ENCODE measurements around the gene ANXA4. TPM values are rescaled to one million over a fixed set of nuclear protein-coding genes. Genes with fewer than 3 reads are reported as not detected.

The ANXA4 gene
- total and polyA plus RNA-seq, 2 donors = 23.3 to 45.3 TPM

DNA sequence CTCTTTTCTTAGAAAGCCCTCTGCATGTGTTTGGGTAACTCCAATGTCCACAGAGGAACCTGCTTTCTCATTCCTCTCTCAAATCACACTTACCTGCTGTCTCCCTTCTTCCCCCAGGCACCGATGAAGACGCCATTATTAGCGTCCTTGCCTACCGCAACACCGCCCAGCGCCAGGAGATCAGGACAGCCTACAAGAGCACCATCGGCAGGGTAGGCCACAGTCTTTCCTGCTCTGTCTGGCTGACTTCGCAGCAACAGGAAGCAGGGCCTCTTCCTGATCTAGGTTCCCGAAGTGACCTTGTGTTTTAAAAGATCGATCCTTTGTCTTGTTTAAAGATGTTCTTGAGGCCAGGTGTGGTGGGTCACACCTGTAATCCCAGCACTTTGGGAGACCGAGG, 62.5 kb downstream of the ANXA4 start:
- no peak overlapping the region for H3K27ac ChIP-seq (ENCODE audit: low read depth in 1 of 2, low read length in 1 of 2)
- 56% methylated on average over 11 of the region's 11 CpGs for WGBS
- H3K4me1 ChIP-seq (ENCODE audit: control insufficient read depth in 2 of 2, insufficient read depth in 2 of 2, low read length in 2 of 2) = peaks cover 0 to 6% of the 10 kb centered on the region in 2 donors
- H3K9me3 ChIP-seq (ENCODE audit: control insufficient read depth in 2 of 2, insufficient read depth in 1 of 2, low read length in 1 of 2) = no peaks in the 10 kb centered on the region
- no peaks in the 10 kb centered on the region for H3K36me3 ChIP-seq (ENCODE audit: control insufficient read depth in 2 of 2, insufficient read depth in 2 of 2, low read length in 1 of 2)
- peak in 1 of 9 donors; percentile 28 for DNase-seq (ENCODE audit: low read depth in 6 of 9, low spot score in 9 of 9)
- H3K27me3 ChIP-seq (ENCODE audit: control insufficient read depth in 2 of 2, insufficient read depth in 1 of 2, low read length in 1 of 2) = no peaks in the 10 kb centered on the region
- H3K4me3 ChIP-seq (ENCODE audit: low read length in 2 of 2) = no peak overlapping the region

DNA sequence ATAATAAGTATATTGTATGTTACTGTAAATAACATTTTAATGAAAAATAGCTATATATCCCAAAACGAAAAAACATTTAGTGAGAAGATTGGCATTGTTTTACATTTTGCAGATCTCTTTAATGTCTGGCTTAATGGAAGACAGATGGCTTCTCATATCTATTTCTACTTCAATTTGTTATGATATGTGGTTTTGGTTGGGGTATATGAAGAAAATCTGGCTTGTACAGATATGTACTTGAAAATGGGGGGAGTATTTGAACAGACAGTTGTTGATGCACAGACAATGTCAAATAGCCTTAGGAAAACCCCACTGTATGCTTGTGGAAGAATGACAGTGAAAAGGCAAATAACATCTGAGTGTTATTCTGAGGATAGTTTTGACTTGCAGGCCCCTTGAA, 64.0 kb downstream of the ANXA4 start:
- WGBS = 98% methylated on average over 1 of the region's 1 CpG
- Histone ChIP-seq H3K27me3 (ENCODE audit: control insufficient read depth in 2 of 2, insufficient read depth in 1 of 2, low read length in 1 of 2) (no peaks in the 10 kb centered on the region), H3K4me3 (ENCODE audit: low read length in 2 of 2) (no peak overlapping the region), H3K36me3 (ENCODE audit: control insufficient read depth in 2 of 2, insufficient read depth in 2 of 2, low read length in 1 of 2) (no peaks in the 10 kb centered on the region), H3K4me1 (ENCODE audit: control insufficient read depth in 2 of 2, insufficient read depth in 2 of 2, low read length in 2 of 2) (peaks cover 0 to 4% of the 10 kb centered on the region in 2 donors), H3K27ac (ENCODE audit: low read depth in 1 of 2, low read length in 1 of 2) (no peak overlapping the region), H3K9me3 (ENCODE audit: control insufficient read depth in 2 of 2, insufficient read depth in 1 of 2, low read length in 1 of 2) (no peaks in the 10 kb centered on the region)
- DNase-seq (ENCODE audit: low read depth in 6 of 9, low spot score in 9 of 9) = no peak

DNA sequence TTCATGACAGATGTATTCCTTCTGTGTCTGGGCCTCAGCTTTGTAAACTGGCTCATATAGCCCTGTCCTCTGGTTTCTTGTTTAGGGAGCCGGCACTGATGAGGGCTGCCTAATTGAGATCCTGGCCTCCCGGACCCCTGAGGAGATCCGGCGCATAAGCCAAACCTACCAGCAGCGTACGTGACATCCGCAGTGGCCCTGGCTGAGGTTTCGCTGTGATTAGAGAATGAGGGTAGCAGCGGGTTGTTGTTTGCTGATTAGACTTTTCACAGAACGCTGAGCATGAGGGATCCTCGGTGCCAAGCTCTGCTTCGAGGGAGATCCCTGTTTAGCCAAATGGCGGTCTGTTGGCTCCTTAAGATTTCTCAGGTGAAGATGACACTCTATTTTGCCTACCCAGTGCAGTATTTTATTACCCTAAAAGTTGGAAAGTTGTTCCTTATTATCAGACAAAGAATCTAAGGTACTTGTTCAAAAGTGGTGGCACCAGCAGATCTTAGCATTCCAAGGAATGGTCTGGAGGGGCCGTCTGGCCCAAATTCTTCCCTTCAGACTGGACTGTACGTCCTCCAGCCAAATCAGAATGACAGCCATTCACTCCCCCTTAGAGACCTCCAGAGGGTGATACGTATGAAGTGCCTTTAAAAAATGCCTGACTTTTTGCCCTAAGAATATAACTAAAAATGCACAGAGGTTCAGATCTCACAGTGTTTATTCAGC, 66.0 kb downstream of the ANXA4 start:
- DNase-seq (ENCODE audit: low read depth in 6 of 9, low spot score in 9 of 9) = no peak
- H3K4me3 ChIP-seq (ENCODE audit: low read length in 2 of 2) = no peak overlapping the region
- no peaks in the 10 kb centered on the region for H3K27me3 ChIP-seq (ENCODE audit: control insufficient read depth in 2 of 2, insufficient read depth in 1 of 2, low read length in 1 of 2)
- H3K36me3 ChIP-seq (ENCODE audit: control insufficient read depth in 2 of 2, insufficient read depth in 2 of 2, low read length in 1 of 2) = no peaks in the 10 kb centered on the region
- no peak overlapping the region for H3K27ac ChIP-seq (ENCODE audit: low read depth in 1 of 2, low read length in 1 of 2)
- WGBS = 98% methylated on average over 16 of the region's 16 CpGs
- peaks cover 0 to 4% of the 10 kb centered on the region in 2 donors for H3K4me1 ChIP-seq (ENCODE audit: control insufficient read depth in 2 of 2, insufficient read depth in 2 of 2, low read length in 2 of 2)
- H3K9me3 ChIP-seq (ENCODE audit: control insufficient read depth in 2 of 2, insufficient read depth in 1 of 2, low read length in 1 of 2) = no peaks in the 10 kb centered on the region

DNA sequence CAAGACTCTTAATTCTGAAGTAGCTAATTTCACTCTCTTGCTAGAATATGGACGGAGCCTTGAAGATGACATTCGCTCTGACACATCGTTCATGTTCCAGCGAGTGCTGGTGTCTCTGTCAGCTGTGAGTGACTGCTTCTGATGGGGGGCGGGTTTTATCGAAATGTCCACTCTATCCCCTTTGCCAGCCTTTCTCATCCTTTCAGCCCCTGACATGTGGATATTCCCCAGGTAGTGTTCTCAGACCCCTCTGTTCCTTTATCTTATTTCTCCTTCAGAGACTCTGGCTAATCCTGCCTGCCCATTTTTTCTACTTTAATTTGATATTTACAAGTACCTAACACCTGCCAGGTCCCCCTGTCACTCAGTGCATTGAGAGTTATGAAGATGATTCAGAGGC, 68.6 kb downstream of the ANXA4 start:
- WGBS = 94% methylated on average over 6 of the region's 6 CpGs
- H3K27ac ChIP-seq (ENCODE audit: low read depth in 1 of 2, low read length in 1 of 2) = no peak overlapping the region
- H3K36me3 ChIP-seq (ENCODE audit: control insufficient read depth in 2 of 2, insufficient read depth in 2 of 2, low read length in 1 of 2) = no peaks in the 10 kb centered on the region
- no peaks in the 10 kb centered on the region for H3K9me3 ChIP-seq (ENCODE audit: control insufficient read depth in 2 of 2, insufficient read depth in 1 of 2, low read length in 1 of 2)
- no peaks in the 10 kb centered on the region for H3K4me1 ChIP-seq (ENCODE audit: control insufficient read depth in 2 of 2, insufficient read depth in 2 of 2, low read length in 2 of 2)
- DNase-seq (ENCODE audit: low read depth in 6 of 9, low spot score in 9 of 9) = no peak
- H3K27me3 ChIP-seq (ENCODE audit: control insufficient read depth in 2 of 2, insufficient read depth in 1 of 2, low read length in 1 of 2) = no peaks in the 10 kb centered on the region
- H3K4me3 ChIP-seq (ENCODE audit: low read length in 2 of 2) = no peak overlapping the region

DNA sequence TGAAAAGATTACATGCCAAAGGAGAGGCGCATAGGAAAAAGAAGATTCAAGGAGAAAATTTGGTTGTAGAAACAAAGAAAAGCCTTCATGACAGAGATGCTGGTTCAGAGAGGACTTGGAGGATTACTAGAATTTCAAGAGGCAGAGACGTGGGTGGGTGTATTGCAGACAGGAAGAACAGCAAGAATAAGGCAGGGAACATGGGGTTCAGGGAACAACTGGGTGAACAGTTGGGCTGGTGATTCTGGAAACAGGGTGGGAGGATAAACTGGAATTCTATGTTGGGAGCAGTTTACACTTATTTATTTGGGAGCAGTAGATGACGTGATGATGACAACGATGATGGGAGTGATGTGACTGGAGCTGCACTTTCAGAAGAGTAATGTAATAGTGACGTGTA, 69.1 kb downstream of the ANXA4 start:
- Histone ChIP-seq H3K4me3 (ENCODE audit: low read length in 2 of 2) (no peak overlapping the region), H3K36me3 (ENCODE audit: control insufficient read depth in 2 of 2, insufficient read depth in 2 of 2, low read length in 1 of 2) (no peaks in the 10 kb centered on the region), H3K27me3 (ENCODE audit: control insufficient read depth in 2 of 2, insufficient read depth in 1 of 2, low read length in 1 of 2) (no peaks in the 10 kb centered on the region), H3K27ac (ENCODE audit: low read depth in 1 of 2, low read length in 1 of 2) (no peak overlapping the region), H3K4me1 (ENCODE audit: control insufficient read depth in 2 of 2, insufficient read depth in 2 of 2, low read length in 2 of 2) (no peaks in the 10 kb centered on the region), H3K9me3 (ENCODE audit: control insufficient read depth in 2 of 2, insufficient read depth in 1 of 2, low read length in 1 of 2) (no peaks in the 10 kb centered on the region)
- no peak for DNase-seq (ENCODE audit: low read depth in 6 of 9, low spot score in 9 of 9)
- WGBS = 98% methylated on average over 5 of the region's 5 CpGs

DNA sequence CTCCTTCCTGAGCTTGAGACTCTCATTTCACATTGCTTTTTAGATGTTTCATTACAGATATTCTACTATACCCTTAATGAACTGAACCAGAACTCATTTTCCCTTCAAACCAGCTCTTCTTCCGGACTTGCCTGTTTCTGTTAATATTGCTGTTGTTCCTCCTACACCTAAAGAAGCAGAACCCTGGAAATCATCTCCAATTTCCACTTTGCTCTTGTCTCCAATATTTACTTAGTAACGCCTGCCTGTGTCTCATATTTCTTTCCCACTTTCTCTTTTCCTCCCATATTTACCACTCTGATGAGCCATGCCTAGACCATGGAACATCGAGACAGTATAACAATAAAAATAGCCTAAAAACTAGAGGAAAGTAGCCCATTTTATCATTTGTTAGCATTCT, 69.7 kb downstream of the ANXA4 start:
- 95% methylated on average over 3 of the region's 3 CpGs for WGBS
- Histone ChIP-seq H3K4me1 (ENCODE audit: control insufficient read depth in 2 of 2, insufficient read depth in 2 of 2, low read length in 2 of 2) (no peaks in the 10 kb centered on the region), H3K27ac (ENCODE audit: low read depth in 1 of 2, low read length in 1 of 2) (no peak overlapping the region), H3K36me3 (ENCODE audit: control insufficient read depth in 2 of 2, insufficient read depth in 2 of 2, low read length in 1 of 2) (no peaks in the 10 kb centered on the region), H3K9me3 (ENCODE audit: control insufficient read depth in 2 of 2, insufficient read depth in 1 of 2, low read length in 1 of 2) (no peaks in the 10 kb centered on the region), H3K27me3 (ENCODE audit: control insufficient read depth in 2 of 2, insufficient read depth in 1 of 2, low read length in 1 of 2) (no peaks in the 10 kb centered on the region), H3K4me3 (ENCODE audit: low read length in 2 of 2) (no peak overlapping the region)
- DNase-seq (ENCODE audit: low read depth in 6 of 9, low spot score in 9 of 9) = no peak

DNA sequence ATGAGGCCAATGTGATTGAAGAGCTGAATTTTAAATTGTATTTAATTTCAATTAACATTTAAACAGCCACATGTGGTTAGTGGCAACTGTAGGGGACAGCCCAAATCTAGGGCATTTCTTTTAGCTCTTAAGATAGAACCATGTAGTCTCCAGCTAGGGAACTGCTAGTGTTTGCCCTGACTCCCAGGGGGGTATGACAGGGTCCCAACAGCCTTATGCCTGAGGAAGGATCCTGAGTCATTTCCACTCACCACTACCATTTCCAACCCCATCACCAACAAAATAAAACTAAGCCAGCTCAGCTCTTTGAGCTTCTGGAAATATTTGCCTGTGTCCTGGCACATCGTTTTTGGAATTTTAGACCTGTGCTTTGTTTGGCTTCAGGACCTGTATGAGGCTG, 73.8 kb downstream of the ANXA4 start:
- H3K27ac ChIP-seq (ENCODE audit: low read depth in 1 of 2, low read length in 1 of 2) = no peak overlapping the region
- no peaks in the 10 kb centered on the region for H3K4me1 ChIP-seq (ENCODE audit: control insufficient read depth in 2 of 2, insufficient read depth in 2 of 2, low read length in 2 of 2)
- no peak overlapping the region for H3K4me3 ChIP-seq (ENCODE audit: low read length in 2 of 2)
- H3K9me3 ChIP-seq (ENCODE audit: control insufficient read depth in 2 of 2, insufficient read depth in 1 of 2, low read length in 1 of 2) = no peaks in the 10 kb centered on the region
- H3K36me3 ChIP-seq (ENCODE audit: control insufficient read depth in 2 of 2, insufficient read depth in 2 of 2, low read length in 1 of 2) = no peaks in the 10 kb centered on the region
- no peak for DNase-seq (ENCODE audit: low read depth in 6 of 9, low spot score in 9 of 9)
- H3K27me3 ChIP-seq (ENCODE audit: control insufficient read depth in 2 of 2, insufficient read depth in 1 of 2, low read length in 1 of 2) = no peaks in the 10 kb centered on the region
- WGBS = 90% methylated on average over 1 of the region's 1 CpG

DNA sequence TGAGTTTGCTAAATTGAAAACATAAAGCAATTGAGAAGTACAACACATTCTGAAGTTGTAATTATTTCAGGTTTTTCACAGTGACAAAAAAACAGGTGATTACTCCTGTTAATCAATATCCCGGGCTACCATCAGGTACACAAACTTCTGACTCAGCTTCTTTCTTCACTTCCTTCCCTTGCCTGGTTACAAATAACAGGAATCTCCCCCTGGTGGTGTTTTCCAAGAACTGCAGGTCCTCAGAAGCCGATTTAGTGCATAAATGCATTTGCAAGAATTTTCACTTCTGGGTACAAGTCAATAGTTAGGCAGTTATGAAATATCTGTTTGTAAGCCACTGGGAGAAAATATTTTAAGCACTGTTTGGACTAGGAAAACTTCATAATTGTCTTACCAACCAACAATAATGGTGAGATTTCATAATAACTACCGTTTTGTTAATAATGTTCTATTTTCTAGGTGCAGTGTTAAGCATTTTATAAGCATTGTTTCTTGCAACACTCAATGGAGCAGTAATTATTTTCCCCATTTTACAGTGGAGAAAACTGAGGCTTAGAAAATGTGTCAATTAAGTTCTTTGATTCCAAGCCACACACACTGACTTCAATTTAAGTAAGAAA, 75.1 kb downstream of the ANXA4 start:
- Histone ChIP-seq H3K27me3 (ENCODE audit: control insufficient read depth in 2 of 2, insufficient read depth in 1 of 2, low read length in 1 of 2) (no peaks in the 10 kb centered on the region), H3K4me3 (ENCODE audit: low read length in 2 of 2) (no peak overlapping the region), H3K36me3 (ENCODE audit: control insufficient read depth in 2 of 2, insufficient read depth in 2 of 2, low read length in 1 of 2) (no peaks in the 10 kb centered on the region), H3K4me1 (ENCODE audit: control insufficient read depth in 2 of 2, insufficient read depth in 2 of 2, low read length in 2 of 2) (no peaks in the 10 kb centered on the region), H3K27ac (ENCODE audit: low read depth in 1 of 2, low read length in 1 of 2) (no peak overlapping the region), H3K9me3 (ENCODE audit: control insufficient read depth in 2 of 2, insufficient read depth in 1 of 2, low read length in 1 of 2) (no peaks in the 10 kb centered on the region)
- WGBS = 34% methylated on average over 3 of the region's 3 CpGs
- peak; percentile 55 to 93 (median 76) for DNase-seq (ENCODE audit: low read depth in 6 of 9, low spot score in 9 of 9)

DNA sequence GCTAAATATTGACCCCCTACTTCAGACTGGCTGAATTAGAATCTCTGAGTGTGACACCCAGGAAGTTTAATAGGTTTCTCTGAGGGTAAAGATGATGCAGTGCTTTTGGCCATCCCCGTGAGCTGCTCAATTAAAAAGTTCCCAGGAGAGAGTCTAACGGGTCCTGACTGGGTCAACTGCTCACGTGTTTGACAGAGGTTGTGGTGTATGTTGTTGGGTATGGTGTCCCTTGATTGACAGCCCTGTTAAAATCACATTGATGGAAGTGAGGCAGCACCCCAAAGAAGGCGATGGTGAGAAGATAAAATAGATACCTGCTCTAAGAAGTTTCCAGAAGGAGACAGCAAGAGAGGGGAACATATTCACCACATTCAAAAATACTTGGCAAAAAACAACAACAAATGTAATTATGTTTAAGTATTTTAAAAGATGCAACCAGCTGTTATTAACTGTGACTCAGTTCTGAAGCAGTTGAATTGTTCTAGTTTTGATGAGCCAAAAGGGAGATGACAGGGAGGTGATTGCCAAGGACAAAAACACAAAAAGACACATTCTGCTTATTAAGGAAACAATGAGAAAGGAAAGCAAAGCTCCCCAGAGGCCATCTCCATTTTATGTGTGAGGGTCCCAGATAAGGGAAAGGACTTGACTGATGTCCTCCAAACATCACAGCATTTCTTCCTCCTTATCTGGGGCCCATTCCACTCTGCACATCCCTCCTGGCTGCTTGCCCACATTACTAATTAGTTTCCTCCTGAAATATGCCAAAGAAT, 76.0 kb downstream of the ANXA4 start:
- 96% methylated on average over 4 of the region's 4 CpGs for WGBS
- H3K27ac ChIP-seq (ENCODE audit: low read depth in 1 of 2, low read length in 1 of 2) = no peak overlapping the region

More for the DNA sequence above, 76.0 kb downstream of the ANXA4 start:
- H3K27me3 ChIP-seq (ENCODE audit: control insufficient read depth in 2 of 2, insufficient read depth in 1 of 2, low read length in 1 of 2) = no peaks in the 10 kb centered on the region
- H3K36me3 ChIP-seq (ENCODE audit: control insufficient read depth in 2 of 2, insufficient read depth in 2 of 2, low read length in 1 of 2) = no peaks in the 10 kb centered on the region
- no peak overlapping the region for H3K4me3 ChIP-seq (ENCODE audit: low read length in 2 of 2)
- no peaks in the 10 kb centered on the region for H3K9me3 ChIP-seq (ENCODE audit: control insufficient read depth in 2 of 2, insufficient read depth in 1 of 2, low read length in 1 of 2)
- no peaks in the 10 kb centered on the region for H3K4me1 ChIP-seq (ENCODE audit: control insufficient read depth in 2 of 2, insufficient read depth in 2 of 2, low read length in 2 of 2)
- DNase-seq (ENCODE audit: low read depth in 6 of 9, low spot score in 9 of 9) = no peak
